Activated T-cell treated with anti-CD3 and anti-CD28 coated beads, Interleukin-2, amount 50 U/mL, for 72 hours (primary cell): ENCODE results near the gene TEF. TPM values are rescaled to one million over a fixed set of nuclear protein-coding genes. Genes with fewer than 3 reads are reported as not detected.
"Not testable (repeated sequence)": the region's sequence is repeated elsewhere in the genome, so short reads cannot be mapped to it uniquely, and the experiment has no call there.

ENCODE experiments used
- ATAC-seq, 2 donors: fragments of 150-1000 bp; cut with Tn5 transposase; replicated peaks in 1 of 2; 2 replicates each; pipeline ENCODE4 v1.10.0; 2021; ENCODE audit warnings: moderate library complexity in 2 of 2, mild to moderate bottlenecking in 1 of 2
- DNase-seq, 2 donors: peaks; one replicate each; pipeline ENCODE4 v3.0.0; 2021 to 2022; ENCODE audit warnings: mixed read lengths in 1 of 2
- H3K27ac Mint-ChIP-seq: one replicate; pipeline ENCODE4 v1.8.0; 2022; ENCODE audit warnings: mild to moderate bottlenecking, moderate library complexity, mixed read lengths
- H3K27me3 Mint-ChIP-seq: one replicate; pipeline ENCODE4 v1.8.0; 2022; ENCODE audit warnings: low read depth, mixed read lengths
- H3K36me3 Mint-ChIP-seq, 2 donors: one replicate each; pipeline ENCODE4 v1.8.0; 2022; ENCODE audit warnings: mixed read lengths in 2 of 2, mild to moderate bottlenecking in 1 of 2; ENCODE audit not compliant: insufficient read depth in 2 of 2
- H3K4me1 Mint-ChIP-seq: one replicate; pipeline ENCODE4 v1.8.0; 2022; ENCODE audit warnings: low read depth, mixed read lengths
- H3K4me3 Mint-ChIP-seq, 2 donors: one replicate each; pipeline ENCODE4 v1.8.0; 2022; ENCODE audit warnings: mild to moderate bottlenecking in 2 of 2, mixed read lengths in 2 of 2, moderate library complexity in 2 of 2
- H3K9me3 Mint-ChIP-seq, 2 donors: one replicate each; pipeline ENCODE4 v1.8.0; 2022; ENCODE audit warnings: mixed read lengths in 2 of 2
- total RNA-seq, 2 donors: library from RNA; stranded (reverse); gene quantifications; one replicate each; pipeline ENCODE4 v1.2.3, GENCODE V29; 2022

Gene TEF
- total RNA-seq, 2 donors from 2014 or later, result 1.5 to 2.0 TPM

DNA sequence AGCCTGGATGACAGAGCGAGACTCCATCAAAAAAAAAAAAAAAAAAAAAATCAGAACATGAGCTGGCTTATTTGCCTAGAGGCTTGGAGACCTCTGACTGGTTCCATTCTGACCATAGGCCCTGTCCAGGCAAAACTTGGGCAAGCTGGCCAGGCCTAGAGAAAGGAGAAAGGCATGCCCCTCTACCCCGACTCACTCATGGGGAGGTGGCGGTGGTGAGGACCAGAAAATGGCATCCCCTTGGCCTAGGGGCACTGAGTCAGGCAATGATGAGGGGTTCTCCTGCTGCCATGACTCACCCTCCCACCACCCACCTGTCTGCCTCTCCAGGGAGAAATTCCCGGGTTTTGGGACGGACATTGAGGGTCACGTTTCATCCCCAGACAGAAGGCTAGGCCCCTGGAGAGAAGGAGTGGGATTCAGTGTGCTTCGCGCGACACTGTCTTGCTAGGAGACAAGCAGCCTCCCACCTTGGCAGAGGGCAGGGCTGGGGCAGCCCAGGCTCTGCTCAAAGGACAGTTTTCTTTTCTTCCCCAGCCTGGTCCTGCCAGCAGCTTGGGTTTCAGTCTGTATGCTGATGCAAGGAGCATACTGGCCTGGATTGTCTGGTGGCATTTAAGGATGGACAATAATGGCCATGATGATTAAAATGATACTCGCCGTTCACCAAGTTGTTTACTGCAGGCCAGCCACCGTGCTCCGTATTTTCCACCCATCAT lies 47.6 kb downstream of the TEF start:
- no peaks in the 10 kb centered on the region for H3K27me3 Mint-ChIP-seq
- peaks cover 5 to 9% of the 10 kb centered on the region in 2 donors for H3K36me3 Mint-ChIP-seq
- H3K4me1 Mint-ChIP-seq, result peaks cover 23% of the 10 kb centered on the region
- H3K4me3 Mint-ChIP-seq, result no peak overlapping the region
- DNase-seq, result no peak
- no peaks in the 10 kb centered on the region for H3K9me3 Mint-ChIP-seq
- ATAC-seq, result no peak
- no peak overlapping the region for H3K27ac Mint-ChIP-seq

DNA sequence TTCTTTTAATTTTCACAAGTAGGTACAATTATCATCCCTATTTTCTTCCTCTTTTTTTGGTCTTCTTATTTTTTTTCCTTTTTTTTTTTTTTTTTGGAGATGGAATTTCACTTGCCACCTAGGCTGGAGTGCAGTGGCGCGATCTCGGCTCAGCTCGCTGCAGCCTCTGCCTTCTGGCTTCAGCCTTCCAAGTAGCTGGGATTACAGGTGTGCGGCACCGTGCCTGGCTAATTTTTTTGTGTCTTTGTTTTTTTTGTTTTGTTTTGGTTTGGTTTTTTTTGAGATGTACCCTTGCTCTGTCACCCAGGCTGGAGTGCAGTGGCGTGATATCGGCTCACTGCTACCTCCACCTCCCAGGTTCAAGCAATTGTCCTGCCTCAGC lies 48.2 kb downstream of the TEF start:
- DNase-seq (no peak), ATAC-seq (no peak)
- peaks cover 21% of the 10 kb centered on the region for H3K4me1 Mint-ChIP-seq
- H3K27me3 Mint-ChIP-seq, result no peaks in the 10 kb centered on the region
- peak overlapping the region; percentile 75 for H3K27ac Mint-ChIP-seq
- H3K9me3 Mint-ChIP-seq, result no peaks in the 10 kb centered on the region
- H3K36me3 Mint-ChIP-seq, result peaks cover 5 to 9% of the 10 kb centered on the region in 2 donors
- H3K4me3 Mint-ChIP-seq, result no peak overlapping the region

DNA sequence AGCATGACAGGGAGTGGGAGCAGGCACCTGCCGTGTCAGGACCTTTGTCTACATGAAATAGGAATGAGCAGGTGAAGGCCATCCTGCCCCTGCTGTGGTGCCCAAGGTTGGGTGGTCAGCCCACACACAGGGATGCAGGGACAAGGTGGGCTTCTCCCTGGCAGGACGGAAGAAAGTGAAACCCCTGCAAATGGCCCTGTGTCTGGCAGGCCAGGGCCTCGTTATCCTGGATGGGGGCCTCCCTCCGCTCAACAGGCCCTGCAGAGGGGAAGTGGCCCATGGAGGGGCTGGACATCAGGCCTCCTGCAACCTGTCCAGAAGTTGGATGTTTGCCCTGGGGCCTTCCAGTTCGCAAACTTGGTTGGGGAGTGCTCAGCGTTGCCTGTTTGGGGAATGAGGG lies 49.9 kb downstream of the TEF start:
- no peak for DNase-seq
- peaks cover 4 to 17% of the 10 kb centered on the region in 2 donors for H3K36me3 Mint-ChIP-seq
- no peak overlapping the region for H3K27ac Mint-ChIP-seq
- peaks cover 4% of the 10 kb centered on the region for H3K4me1 Mint-ChIP-seq
- H3K4me3 Mint-ChIP-seq, result no peak overlapping the region
- H3K27me3 Mint-ChIP-seq, result no peaks in the 10 kb centered on the region
- H3K9me3 Mint-ChIP-seq, result no peaks in the 10 kb centered on the region
- no peak for ATAC-seq

DNA sequence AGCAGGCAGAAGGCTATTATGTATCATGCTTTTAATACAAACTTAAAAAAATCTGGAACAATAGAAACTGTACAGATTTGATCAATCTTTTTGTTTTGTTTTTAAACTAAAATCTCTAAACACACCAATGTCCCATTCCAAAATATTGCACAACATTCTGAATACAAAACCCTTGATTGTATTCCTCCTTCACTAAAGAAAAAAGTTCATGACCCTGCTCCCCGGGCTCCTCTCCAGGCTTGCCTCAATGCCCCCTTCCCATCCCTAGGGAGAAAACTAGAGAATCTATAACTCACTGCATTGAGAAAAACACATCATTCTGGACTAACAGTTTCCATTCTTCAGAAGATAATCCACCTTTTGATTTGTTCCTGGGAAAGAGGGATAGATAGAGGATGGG lies 51.7 kb downstream of the TEF start:
- not testable (repeated sequence) for H3K9me3 Mint-ChIP-seq, H3K27me3 Mint-ChIP-seq, H3K4me3 Mint-ChIP-seq, H3K27ac Mint-ChIP-seq, DNase-seq, ATAC-seq, H3K4me1 Mint-ChIP-seq
- peaks cover 4 to 17% of the 10 kb centered on the region in 2 donors for H3K36me3 Mint-ChIP-seq

DNA sequence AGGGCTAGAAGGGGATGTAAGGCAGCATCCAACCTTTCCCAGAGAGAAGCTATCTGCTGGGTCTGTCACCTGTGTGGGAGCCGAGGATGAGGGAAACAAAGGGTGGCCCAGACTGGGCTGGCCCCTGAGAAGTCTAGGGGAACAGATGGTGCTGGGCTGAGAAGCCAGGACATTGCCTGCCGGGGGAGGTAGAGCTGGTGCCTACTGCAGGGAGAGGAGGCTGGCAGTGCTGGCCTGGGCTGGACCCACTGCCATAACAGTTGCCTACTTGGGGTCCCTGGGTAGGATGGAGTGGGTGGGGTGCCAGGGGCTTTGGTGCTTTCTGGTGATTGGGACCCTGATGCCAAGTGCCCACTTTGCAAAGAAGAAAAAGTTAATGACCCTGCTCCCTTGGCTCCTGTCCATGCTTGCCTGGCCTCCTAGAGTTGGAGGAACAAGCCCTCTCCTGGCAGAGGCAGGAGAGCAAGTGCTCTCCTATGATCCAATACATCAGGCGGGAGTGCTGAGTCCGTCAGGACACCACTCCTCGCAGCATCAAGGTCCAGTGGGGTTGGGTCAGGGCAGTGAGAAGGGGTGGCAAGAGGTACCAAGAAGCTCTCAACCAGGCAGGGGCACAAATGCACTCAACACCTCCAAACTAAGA lies 52.7 kb downstream of the TEF start:
- H3K27me3 Mint-ChIP-seq, H3K27ac Mint-ChIP-seq, H3K9me3 Mint-ChIP-seq, DNase-seq, H3K4me3 Mint-ChIP-seq, H3K4me1 Mint-ChIP-seq, ATAC-seq: not testable (repeated sequence)
- peaks cover 4 to 17% of the 10 kb centered on the region in 2 donors for H3K36me3 Mint-ChIP-seq

DNA sequence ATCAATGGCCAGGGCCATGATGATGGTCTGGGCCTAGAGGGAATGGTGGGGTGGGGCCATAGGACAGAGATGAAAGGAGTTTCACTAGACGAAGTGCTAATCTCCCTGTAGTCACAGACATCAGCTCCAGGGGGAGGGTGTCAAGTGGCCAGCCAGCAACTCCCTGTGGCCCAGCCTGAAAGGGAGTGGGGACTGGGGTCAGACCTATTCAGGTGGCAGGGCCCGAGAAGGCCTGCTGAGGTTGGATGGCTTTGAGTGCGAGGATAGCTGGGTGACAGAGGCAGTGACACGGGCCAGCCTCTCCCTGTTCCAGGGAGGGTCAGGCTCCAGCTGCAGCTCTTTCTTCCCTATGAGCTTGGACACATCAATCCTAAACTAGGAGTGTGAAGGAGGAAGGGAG lies 53.8 kb downstream of the TEF start:
- Mint-ChIP-seq H3K27ac (peak overlapping the region; percentile 26), H3K9me3 (no peaks in the 10 kb centered on the region), H3K4me1 (peaks cover 5% of the 10 kb centered on the region), H3K36me3 (peaks cover 4 to 22% of the 10 kb centered on the region in 2 donors), H3K4me3 (no peak overlapping the region), H3K27me3 (no peaks in the 10 kb centered on the region)
- ATAC-seq (no peak), DNase-seq (no peak)

DNA sequence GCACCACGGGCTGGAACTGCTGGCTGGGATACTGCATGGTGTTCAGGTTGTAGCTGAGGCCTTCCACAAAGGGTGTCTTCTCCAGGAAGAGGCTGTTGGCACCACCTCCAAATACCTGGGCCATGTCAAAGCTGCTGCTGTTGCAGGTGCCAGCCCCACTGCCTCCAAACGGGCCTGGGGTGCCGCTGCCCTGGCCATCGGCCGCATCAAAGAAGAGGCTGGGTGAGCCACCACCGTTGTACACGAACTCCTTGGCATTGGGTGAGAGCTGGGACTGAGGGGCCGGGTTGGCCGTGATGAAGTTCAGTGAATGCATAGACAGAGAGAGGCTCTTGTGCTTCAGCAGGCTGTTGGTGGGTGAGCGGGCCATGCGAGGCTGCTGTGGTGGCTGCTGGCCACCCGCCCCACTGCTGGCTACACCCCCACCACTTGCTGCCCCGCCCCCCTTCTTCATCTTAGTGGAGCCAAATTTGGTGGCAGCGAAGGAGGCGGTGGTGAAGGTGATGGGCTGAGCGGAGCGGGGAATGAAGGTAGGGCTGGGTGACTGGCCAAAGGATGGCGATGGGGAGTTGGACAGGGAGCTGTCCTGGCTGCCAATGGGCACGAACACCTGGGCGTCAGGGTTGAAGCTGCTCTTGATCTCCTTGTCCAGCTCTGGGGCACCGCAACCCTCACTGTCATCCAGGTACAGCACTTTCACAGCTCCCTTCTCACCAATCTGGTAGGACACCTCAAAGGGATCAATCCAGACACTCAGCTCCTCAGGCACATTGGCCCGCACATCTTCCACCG lies 54.8 kb downstream of the TEF start:
- Mint-ChIP-seq H3K27me3 (no peaks in the 10 kb centered on the region), H3K27ac (no peak overlapping the region), H3K9me3 (no peaks in the 10 kb centered on the region), H3K4me3 (no peak overlapping the region), H3K4me1 (peaks cover 12% of the 10 kb centered on the region), H3K36me3 (peaks cover 4 to 20% of the 10 kb centered on the region in 2 donors)
- no peak for ATAC-seq
- DNase-seq, result no peak

DNA sequence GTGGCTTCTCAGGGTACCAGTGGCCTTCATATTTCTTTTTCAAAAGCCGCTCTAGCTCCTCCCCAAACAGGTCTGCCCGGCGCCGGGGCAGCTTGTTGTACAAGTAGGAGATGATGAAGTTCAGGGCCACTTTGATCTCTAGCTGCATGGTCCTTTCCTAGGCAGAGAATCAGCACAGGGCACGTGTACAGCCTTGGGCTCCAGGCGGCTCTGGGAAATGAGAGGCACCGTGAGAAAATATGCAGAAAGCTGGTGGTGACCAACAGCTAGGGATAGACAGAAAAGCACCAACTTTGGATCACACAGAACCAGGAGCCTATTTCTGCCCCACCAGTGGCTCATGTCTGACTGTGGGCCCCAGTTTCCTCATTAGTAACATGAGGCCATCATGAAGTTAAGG lies 55.5 kb downstream of the TEF start:
- no peaks in the 10 kb centered on the region for H3K9me3 Mint-ChIP-seq
- peaks cover 14% of the 10 kb centered on the region for H3K4me1 Mint-ChIP-seq
- H3K4me3 Mint-ChIP-seq, result no peak overlapping the region
- no peak overlapping the region for H3K27ac Mint-ChIP-seq
- H3K36me3 Mint-ChIP-seq, result peaks cover 4 to 20% of the 10 kb centered on the region in 2 donors
- ATAC-seq, result no peak
- no peaks in the 10 kb centered on the region for H3K27me3 Mint-ChIP-seq
- DNase-seq, result no peak

DNA sequence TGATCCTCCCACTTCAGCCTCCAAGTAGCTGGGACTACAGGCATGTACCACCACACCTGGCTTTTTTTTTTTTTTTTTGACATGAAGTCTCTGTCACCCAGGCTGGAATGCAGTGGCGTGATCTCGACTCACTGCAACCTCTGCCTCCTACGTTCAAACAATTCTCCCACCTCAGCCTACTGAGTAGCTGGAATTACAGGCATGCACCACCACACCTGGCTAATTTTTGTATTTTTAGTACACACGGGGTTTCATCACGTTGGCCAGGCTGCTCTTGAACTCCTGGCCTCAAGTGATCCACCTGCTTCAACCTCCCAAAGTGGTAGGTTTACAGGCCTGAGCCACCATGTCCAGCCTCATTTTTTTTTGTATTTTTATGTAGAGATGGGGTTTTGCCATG lies 58.8 kb downstream of the TEF start:
- not testable (repeated sequence) for H3K4me3 Mint-ChIP-seq, DNase-seq, H3K27me3 Mint-ChIP-seq, ATAC-seq, H3K9me3 Mint-ChIP-seq
- peaks cover 5 to 24% of the 10 kb centered on the region in 2 donors for H3K36me3 Mint-ChIP-seq
- peak overlapping the region; percentile 82 for H3K27ac Mint-ChIP-seq
- H3K4me1 Mint-ChIP-seq, result peaks cover 35% of the 10 kb centered on the region

DNA sequence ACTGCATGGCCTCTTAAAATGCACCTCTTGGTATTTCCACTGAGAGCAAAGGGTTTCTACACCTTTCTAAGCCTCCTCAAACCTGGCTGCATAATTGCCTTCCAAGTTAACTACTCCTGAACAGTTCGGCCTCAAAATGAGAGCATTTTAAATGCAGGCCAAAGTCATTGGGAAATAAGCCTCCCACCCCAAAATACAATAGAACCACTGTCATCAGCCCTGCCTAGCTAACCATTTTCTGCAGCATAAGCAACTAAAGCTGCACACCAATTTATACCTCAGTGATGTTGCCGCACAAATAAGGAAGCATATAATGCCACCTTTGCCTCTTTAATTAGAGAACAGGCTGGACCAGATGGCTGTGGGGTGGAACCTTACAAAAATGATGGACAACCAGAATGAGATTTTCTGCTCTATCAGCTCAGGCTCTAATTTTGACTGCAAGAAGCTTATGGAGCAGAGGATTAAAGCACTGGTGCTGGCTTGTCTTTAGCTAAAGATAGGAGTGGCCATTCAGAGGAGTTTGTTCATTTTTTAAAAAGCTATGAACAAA lies 60.6 kb downstream of the TEF start:
- Mint-ChIP-seq H3K36me3 (peaks cover 6 to 15% of the 10 kb centered on the region in 2 donors), H3K9me3 (no peaks in the 10 kb centered on the region), H3K4me3 (peak overlapping the region; percentile 90 to 98), H3K27ac (peak overlapping the region; percentile 34), H3K27me3 (no peaks in the 10 kb centered on the region), H3K4me1 (peaks cover 35% of the 10 kb centered on the region)
- ATAC-seq, result no peak
- DNase-seq, result no peak

DNA sequence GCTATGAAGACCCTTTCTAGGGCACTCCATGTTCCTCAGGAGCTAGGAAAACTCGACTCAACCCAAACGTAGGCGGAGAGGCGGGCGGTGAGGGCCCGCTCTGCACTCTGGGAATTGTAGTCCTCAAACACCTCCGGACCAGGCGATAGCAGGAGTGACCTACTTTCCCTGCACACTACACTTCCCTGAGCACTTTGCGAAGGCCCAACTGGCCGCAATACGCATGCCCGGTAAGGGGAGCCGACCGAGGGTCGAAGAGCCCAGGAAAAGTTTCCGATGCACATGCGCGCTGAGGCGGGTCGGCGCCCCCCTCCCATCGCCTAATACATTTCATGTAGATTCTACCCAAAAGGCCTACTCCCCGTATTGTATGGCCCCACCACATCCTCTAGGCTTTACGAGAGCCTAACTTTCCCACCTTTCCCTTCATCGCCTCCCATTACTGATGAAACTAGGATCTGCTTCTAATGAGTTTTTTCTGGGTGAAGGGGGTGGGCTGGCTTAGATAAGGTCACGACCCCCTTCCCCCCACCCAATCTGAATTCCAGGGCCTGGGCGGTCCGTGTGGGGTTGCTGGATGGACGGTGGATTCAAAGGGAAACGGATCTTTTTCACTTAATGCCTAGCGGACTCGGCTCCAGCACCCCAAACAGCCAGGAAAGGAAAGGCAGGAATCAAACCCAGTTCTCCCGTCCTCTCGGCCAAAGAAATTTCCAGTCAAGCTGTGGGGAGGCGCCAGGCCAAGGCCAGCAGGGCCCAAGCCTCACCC lies 62.8 kb downstream of the TEF start:
- Mint-ChIP-seq H3K27me3 (no peaks in the 10 kb centered on the region), H3K4me3 (peak overlapping the region; percentile 90 to 98), H3K27ac (peak overlapping the region; percentile 93), H3K36me3 (peaks cover 8 to 17% of the 10 kb centered on the region in 2 donors), H3K9me3 (no peaks in the 10 kb centered on the region), H3K4me1 (peaks cover 41% of the 10 kb centered on the region)
- ATAC-seq, result peak; percentile 59 to 61
- peak; percentile 88 to 90 for DNase-seq

DNA sequence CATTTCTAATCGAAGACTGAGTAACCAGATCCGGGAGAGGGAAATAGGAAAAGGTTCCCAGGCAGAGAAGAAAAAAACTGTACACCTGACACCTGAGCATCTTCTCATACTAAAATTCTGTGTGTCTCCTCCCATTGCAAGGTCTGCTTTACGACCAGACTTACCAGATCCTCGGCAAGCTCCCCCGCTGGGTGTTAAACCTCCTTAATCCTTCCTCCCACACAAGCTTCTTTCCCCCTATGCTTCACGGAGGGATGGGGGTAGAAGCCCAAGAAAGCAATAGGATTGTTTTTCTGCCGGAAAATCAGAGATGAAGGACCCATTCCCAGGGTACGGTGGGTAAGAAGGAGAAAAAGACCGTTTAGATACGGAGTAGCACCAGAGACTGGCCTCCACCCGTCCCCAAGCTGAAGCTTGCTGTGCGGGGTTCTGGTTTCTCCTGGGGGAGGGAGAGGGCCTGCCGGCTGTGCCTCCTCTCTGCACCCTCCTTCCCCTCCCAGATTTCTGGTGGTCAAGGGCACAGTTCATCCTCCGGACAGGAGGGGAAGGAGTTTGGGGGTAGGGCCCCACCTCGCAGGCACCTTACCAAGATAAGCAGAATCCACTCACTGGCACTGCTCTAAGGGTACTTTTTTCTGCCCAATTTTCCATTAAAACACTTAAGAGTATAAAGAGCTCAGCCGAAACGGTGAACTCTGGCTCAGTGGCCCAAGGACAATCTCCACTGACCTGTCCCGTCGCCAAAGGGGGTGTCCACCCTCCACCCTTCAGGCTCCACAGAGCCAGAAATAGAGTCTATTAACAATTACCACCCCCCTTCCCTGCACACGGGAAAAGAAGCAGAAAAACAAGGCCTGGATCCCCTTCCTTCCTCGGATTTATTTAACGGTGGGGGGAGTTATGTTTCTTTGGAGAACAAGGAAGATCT lies 63.7 kb downstream of the TEF start:
- ATAC-seq (no peak), DNase-seq (peak; percentile 33 to 37)
- no peaks in the 10 kb centered on the region for H3K27me3 Mint-ChIP-seq
- H3K4me3 Mint-ChIP-seq, result peak overlapping the region; percentile 90 to 98
- peaks cover 41% of the 10 kb centered on the region for H3K4me1 Mint-ChIP-seq
- peak overlapping the region; percentile 93 for H3K27ac Mint-ChIP-seq
- H3K36me3 Mint-ChIP-seq, result peaks cover 8 to 11% of the 10 kb centered on the region in 2 donors
- H3K9me3 Mint-ChIP-seq, result no peaks in the 10 kb centered on the region
